Pancreas (tissue), 10 donors: ENCODE data around the gene RPS5. TPM values are rescaled to one million over a fixed set of nuclear protein-coding genes. Genes with fewer than 3 reads are reported as not detected.

Experiments
- ATAC-seq, 4 donors: fragments of 200-7000 bp; cut with Tn5 transposase; one replicate each; pipeline versions ENCODE4 v1.8.0 to v1.9.1; 2020; ENCODE audit warnings: mild to moderate bottlenecking in 4 of 4, moderate library complexity in 4 of 4
- DNase-seq, 6 donors: peaks; one replicate each; pipeline ENCODE4 v3.0.0-alpha.2; 2020
- FAIRE-seq: peaks from 2 replicates; lab custom pipeline; 2012; peaks lifted over from hg19 to GRCh38; lab: Jason Lieb, UNC
- H3K27ac ChIP-seq, 4 donors: fragments of 200-600 bp; sonication (generic); 1 replicate in 3 of 4; 2 replicates in 1 of 4; pipeline versions ENCODE4 v1.5.0 to v1.8.0; 2020
- H3K27me3 ChIP-seq, 4 donors: fragments of 200-600 bp; one replicate each; pipeline ENCODE4 v1.8.0; 2021
- H3K36me3 ChIP-seq, 3 donors: fragments of 200-600 bp; sonication (generic) in 1 of 3; one replicate each; pipeline versions ENCODE4 v1.5.0 to v1.8.0; 2020 to 2021
- H3K4me1 ChIP-seq, 3 donors: fragments of 200-600 bp; one replicate each; pipeline ENCODE4 v1.8.0; 2021
- H3K4me3 ChIP-seq, 4 donors: fragments of 200-600 bp; sonication (generic) in 2 of 4; one replicate each; pipeline versions ENCODE4 v1.5.0 to v1.8.0; 2020 to 2021
- H3K9me3 ChIP-seq, 4 donors: fragments of 200-600 bp; one replicate each; pipeline ENCODE4 v1.8.0; 2021
- CTCF ChIP-seq, 4 donors: fragments of 200-600 bp; sonication (generic) in 3 of 4; IDR thresholded peaks; one replicate each; pipeline versions ENCODE4 v1.5.0 to v1.8.0; 2021; ENCODE audit warnings: antibody characterized with exemption in 4 of 4
- WGBS, 2 donors: extraction: QIAGEN DNeasy Blood & Tissue Kit; methylation state at CpG; one replicate each; pipeline ENCODE4 v1.1.7; 2013; 5-methylcytosine and 5-hydroxymethylcytosine counted together
- intact Hi-C, 3 donors: fragments of 100-400 bp; cut with DNase I; formaldehyde crosslinking; loops; one replicate each; pipeline versions ENCODE4 v1.11.1 to v1.14.2; 2022
- polyA plus RNA-seq, 2 donors: library from polyadenylated mRNA; stranded (reverse); fragments of 200-250 nt; gene quantifications; one replicate each; pipeline ENCODE4 v1.2.3, GENCODE V29; 2013
- total RNA-seq, 6 donors: library from RNA; stranded (reverse); fragmentation: NEBNext Ultra II Directional in 4 of 6; extraction: Animal tissue kit (Norgen Biotek cat#: 25700) in 4 of 6; gene quantifications; one replicate each; pipeline versions ENCODE4 v1.2.1 to v1.2.4, GENCODE V29; 2021 to 2023
- donor health status: healthy with polysubstance abuse.
- donor health status: DM: no; HTN: no; CAD: no; lungs with moderate emphysema.
- donor health status: DM: no; HTN: no; CAD: no.
- donor health status: control.
- donor health status: control.
- donor health status: Bipolar disorder and iron deficiency.
- donor health status: DM: yes; HTN: yes; CAD: no.
- donor health status: DM: no; HTN: no; CAD: no.
- donor health status: DM: no; HTN: no; CAD: no.
- donor health status: DM: yes; HTN: yes; CAD: no.

Gene RPS5
- total and polyA plus RNA-seq, 8 donors = 637 to 1,373 (median 841) TPM

- intact Hi-C loops = no loop called here
- peaks cover 6 to 15% (median 7%) of the 10 kb centered on the region in 3 donors for H3K4me1 ChIP-seq
- H3K9me3 ChIP-seq = no peaks in the 10 kb centered on the region
- no peaks in the 10 kb centered on the region for H3K27me3 ChIP-seq
- H3K27ac ChIP-seq = no peak overlapping the region
- WGBS, 2 donors = 85 to 86% methylated on average over 4 of the region's 4 CpGs
- TF ChIP-seq CTCF (IDR thresholded peaks at IDR 0.05) = no peak
- no peak for ATAC-seq
- H3K4me3 ChIP-seq = no peak overlapping the region
- no peak for DNase-seq
- H3K36me3 ChIP-seq = peaks cover 4 to 28% (median 24%) of the 10 kb centered on the region in 3 donors
- FAIRE-seq = no peak
Measured at GRCh38 chr19:58393725-58394033, 6.6 kb downstream of the RPS5 start.

GRCh38 chr19:58394821-58395219, 7.8 kb downstream of the RPS5 start:
- Histone ChIP-seq H3K4me1 (peaks cover 0 to 11% (median 6%) of the 10 kb centered on the region in 3 donors), H3K27me3 (no peaks in the 10 kb centered on the region), H3K4me3 (no peak overlapping the region), H3K27ac (no peak overlapping the region), H3K9me3 (no peaks in the 10 kb centered on the region), H3K36me3 (peaks cover 4 to 28% (median 24%) of the 10 kb centered on the region in 3 donors)
- TF ChIP-seq CTCF (IDR thresholded peaks at IDR 0.05) = no peak
- DNase-seq (peak in 1 of 6 donors; percentile 31), ATAC-seq (peak in 2 of 4 donors; percentile 5 to 10), FAIRE-seq (no peak)
- WGBS, 2 donors = 69 to 73% methylated on average over 3 of the region's 3 CpGs
- intact Hi-C loops = no loop called here

- intact Hi-C loops = no loop called here
- 32 to 35% methylated on average over 21 of the region's 21 CpGs for WGBS, 2 donors
- H3K27me3 ChIP-seq = no peaks in the 10 kb centered on the region
- FAIRE-seq (no peak), ATAC-seq (peak; percentile 33 to 79 (median 58)), DNase-seq (peak in 4 of 6 donors; percentile 27 to 83 (median 60))
- no peak for TF ChIP-seq CTCF (IDR thresholded peaks at IDR 0.05)
- H3K9me3 ChIP-seq = no peaks in the 10 kb centered on the region
- peaks cover 4 to 28% (median 24%) of the 10 kb centered on the region in 3 donors for H3K36me3 ChIP-seq
- H3K27ac ChIP-seq = no peak within 1 kb of the TSS
- H3K4me1 ChIP-seq = peaks cover under 1 to 6% (median 6%) of the 10 kb centered on the region in 3 donors
- no peak within 1 kb of the TSS for H3K4me3 ChIP-seq
Measured at GRCh38 chr19:58395220-58395978, 8.3 kb downstream of the RPS5 start, which contains the start of gene RNF225. Gene RNF225, plus strand, starts transcription at chr19:58395656. Its CDS starts 434 bp downstream, at chr19:58396090.

GRCh38 chr19:58395979-58396627, 9.0 kb downstream of the RPS5 start:
- ATAC-seq = peak in 1 of 4 donors; percentile 11
- WGBS, 2 donors = 5% methylated on average over 52 to 75 of the region's 75 CpGs
- intact Hi-C loops = no loop called here
- no peak for FAIRE-seq
- TF ChIP-seq CTCF (IDR thresholded peaks at IDR 0.05) = no peak
- H3K36me3 ChIP-seq = peaks cover 4 to 28% (median 22%) of the 10 kb centered on the region in 3 donors
- peak in 3 of 6 donors; percentile 38 to 79 (median 63) for DNase-seq
- H3K27ac ChIP-seq = no peak overlapping the region
- peaks cover 0 to 5% (median 4%) of the 10 kb centered on the region in 3 donors for H3K4me1 ChIP-seq
- H3K27me3 ChIP-seq = no peaks in the 10 kb centered on the region
- H3K4me3 ChIP-seq = no peak overlapping the region
- H3K9me3 ChIP-seq = no peaks in the 10 kb centered on the region
